ACC112 (cell line): Measurements from ENCODE around the gene TBC1D7.

Experiments used
- H2AFZ ChIP-seq: fragments of 200-600 bp; sonication (generic); one replicate; pipeline ENCODE4 v1.6.0; 2017; ENCODE audit warnings: antibody characterized with exemption, low read length; ENCODE audit not compliant: unreplicated experiment
- H3K27ac ChIP-seq: fragments of 200-600 bp; sonication (generic); 2 replicates; pipeline ENCODE4 v1.5.1; 2014; ENCODE audit warnings: low read depth, mild to moderate bottlenecking, antibody characterized with exemption, low read length, moderate library complexity
- H3K27me3 ChIP-seq: fragments of 200-600 bp; sonication (generic); 2 replicates; pipeline ENCODE4 v1.6.1; 2014; ENCODE audit warnings: mild to moderate bottlenecking, antibody characterized with exemption, low read length, moderate library complexity, mixed read lengths; ENCODE audit not compliant: insufficient read depth
- H3K36me3 ChIP-seq: fragments of 200-600 bp; sonication (generic); 2 replicates; pipeline ENCODE4 v1.6.1; 2016; ENCODE audit warnings: mild to moderate bottlenecking, antibody characterized with exemption, low read length, moderate library complexity, mixed read lengths; ENCODE audit not compliant: insufficient read depth
- H3K4me1 ChIP-seq: fragments of 200-600 bp; sonication (generic); one replicate; pipeline ENCODE4 v1.6.1; 2016; ENCODE audit warnings: low read length, mixed read lengths; ENCODE audit not compliant: insufficient read depth, unreplicated experiment, control insufficient read depth
- H3K4me3 ChIP-seq: fragments of 200-600 bp; sonication (generic); 2 replicates; pipeline ENCODE4 v1.5.1; 2014; ENCODE audit warnings: mild to moderate bottlenecking, low read depth, low read length
- H3K79me2 ChIP-seq: fragments of 200-600 bp; sonication (generic); one replicate; pipeline ENCODE4 v1.6.0; 2016; ENCODE audit warnings: low read length; ENCODE audit not compliant: control insufficient read depth, unreplicated experiment, insufficient read depth

TBC1D7 gene

GRCh38 chr6:13268913-13269518 is 59.3 kb downstream of the TBC1D7 start:
- no peaks in the 10 kb centered on the region for H3K27me3 ChIP-seq
- no peak overlapping the region for H3K4me3 ChIP-seq
- H3K4me1 ChIP-seq: no peaks in the 10 kb centered on the region
- no peaks in the 10 kb centered on the region for H3K79me2 ChIP-seq
- no peak overlapping the region for H2AFZ ChIP-seq
- no peaks in the 10 kb centered on the region for H3K36me3 ChIP-seq
- H3K27ac ChIP-seq: no peak overlapping the region

GRCh38 chr6:13267142-13267651 is 61.1 kb downstream of the TBC1D7 start:
- H3K27me3 ChIP-seq: peaks cover 7% of the 10 kb centered on the region; the same call in 1 of the 2 replicates
- no peak overlapping the region for H3K27ac ChIP-seq
- H3K4me1 ChIP-seq: no peaks in the 10 kb centered on the region
- H3K4me3 ChIP-seq: no peak overlapping the region
- no peak overlapping the region for H2AFZ ChIP-seq
- no peaks in the 10 kb centered on the region for H3K36me3 ChIP-seq
- no peaks in the 10 kb centered on the region for H3K79me2 ChIP-seq

- Histone ChIP-seq H3K4me3 (no peak overlapping the region), H3K4me1 (no peaks in the 10 kb centered on the region), H3K27me3 (peaks cover 13% of the 10 kb centered on the region), H3K27ac (no peak overlapping the region), H2AFZ (no peak overlapping the region), H3K36me3 (no peaks in the 10 kb centered on the region), H3K79me2 (no peaks in the 10 kb centered on the region)
These were observed 64.7 kb downstream of the TBC1D7 start for GRCh38 chr6:13263669-13264068.

- Histone ChIP-seq H3K27me3 (peaks cover 17% of the 10 kb centered on the region), H3K79me2 (no peaks in the 10 kb centered on the region), H3K4me3 (no peak overlapping the region), H2AFZ (no peak overlapping the region), H3K4me1 (no peaks in the 10 kb centered on the region), H3K27ac (no peak overlapping the region), H3K36me3 (no peaks in the 10 kb centered on the region)
These were observed 65.8 kb downstream of the TBC1D7 start for GRCh38 chr6:13262302-13263230.

- H3K4me3 ChIP-seq: no peak overlapping the region
- no peaks in the 10 kb centered on the region for H3K4me1 ChIP-seq
- H3K36me3 ChIP-seq: no peaks in the 10 kb centered on the region
- no peak overlapping the region for H2AFZ ChIP-seq
- H3K79me2 ChIP-seq: no peaks in the 10 kb centered on the region
- no peak overlapping the region for H3K27ac ChIP-seq
- H3K27me3 ChIP-seq: peaks cover 17% of the 10 kb centered on the region
These were observed 66.8 kb downstream of the TBC1D7 start for GRCh38 chr6:13261464-13261994.

GRCh38 chr6:13260831-13261230 is 67.5 kb downstream of the TBC1D7 start:
- no peak overlapping the region for H2AFZ ChIP-seq
- H3K4me1 ChIP-seq: no peaks in the 10 kb centered on the region
- H3K36me3 ChIP-seq: no peaks in the 10 kb centered on the region
- no peak overlapping the region for H3K27ac ChIP-seq
- no peak overlapping the region for H3K4me3 ChIP-seq
- no peaks in the 10 kb centered on the region for H3K79me2 ChIP-seq
- peaks cover 17% of the 10 kb centered on the region for H3K27me3 ChIP-seq

- H3K27ac ChIP-seq: no peak overlapping the region
- H2AFZ ChIP-seq: no peak overlapping the region
- H3K36me3 ChIP-seq: no peaks in the 10 kb centered on the region
- no peaks in the 10 kb centered on the region for H3K4me1 ChIP-seq
- peaks cover 17% of the 10 kb centered on the region for H3K27me3 ChIP-seq
- H3K79me2 ChIP-seq: no peaks in the 10 kb centered on the region
- no peak overlapping the region for H3K4me3 ChIP-seq
These were observed 68.2 kb downstream of the TBC1D7 start for GRCh38 chr6:13260101-13260598.

- Histone ChIP-seq H3K27me3 (peaks cover 17% of the 10 kb centered on the region), H3K27ac (no peak overlapping the region), H2AFZ (no peak overlapping the region), H3K79me2 (no peaks in the 10 kb centered on the region), H3K4me1 (no peaks in the 10 kb centered on the region), H3K4me3 (no peak overlapping the region), H3K36me3 (no peaks in the 10 kb centered on the region)
These were observed 68.9 kb downstream of the TBC1D7 start for GRCh38 chr6:13259393-13259792.

- no peaks in the 10 kb centered on the region for H3K36me3 ChIP-seq
- no peaks in the 10 kb centered on the region for H3K79me2 ChIP-seq
- peaks cover 12% of the 10 kb centered on the region for H3K27me3 ChIP-seq
- H3K27ac ChIP-seq: no peak overlapping the region
- no peaks in the 10 kb centered on the region for H3K4me1 ChIP-seq
- H3K4me3 ChIP-seq: no peak overlapping the region
- no peak overlapping the region for H2AFZ ChIP-seq
These were observed 71.9 kb downstream of the TBC1D7 start for GRCh38 chr6:13256266-13257001.
